ENCODE data around the gene GPR3.
"Not testable (repeated sequence)": the region's sequence is repeated elsewhere in the genome, so short reads cannot be mapped to it uniquely, and the experiment has no call there.

GPR3 gene

GRCh38 chr1:27398405-27399149, 6.2 kb downstream of the GPR3 start:
- in situ Hi-C loops (cut with MboI; ENCODE audit: low sequenced_read_pairs), result no loop called here

GRCh38 chr1:27399251-27400025, 7.0 kb downstream of the GPR3 start:
- in situ Hi-C loops (cut with MboI; ENCODE audit: low sequenced_read_pairs), result no loop called here

GRCh38 chr1:27400082-27400962, 7.9 kb downstream of the GPR3 start:
- in situ Hi-C loops (cut with MboI; ENCODE audit: low sequenced_read_pairs), result no loop called here

GRCh38 chr1:27400963-27401341, 8.5 kb downstream of the GPR3 start:
- in situ Hi-C loops (cut with MboI; ENCODE audit: low sequenced_read_pairs), result no loop called here

GRCh38 chr1:27402349-27402754, 9.9 kb downstream of the GPR3 start:
- in situ Hi-C loops (cut with MboI; ENCODE audit: low sequenced_read_pairs), result no loop called here

GRCh38 chr1:27403065-27403726, 10.8 kb downstream of the GPR3 start:
- in situ Hi-C loops (cut with MboI; ENCODE audit: low sequenced_read_pairs), result no loop called here

- in situ Hi-C loops (cut with MboI; ENCODE audit: low sequenced_read_pairs), result no loop called here
These were observed 11.5 kb downstream of the GPR3 start for GRCh38 chr1:27403931-27404330.

GRCh38 chr1:27405074-27405473, 12.7 kb downstream of the GPR3 start:
- in situ Hi-C loops (cut with MboI; ENCODE audit: low sequenced_read_pairs), result no loop called here

GRCh38 chr1:27405598-27406361, 13.4 kb downstream of the GPR3 start:
- in situ Hi-C loops (cut with MboI; ENCODE audit: low sequenced_read_pairs), result not testable (repeated sequence)

GRCh38 chr1:27406362-27406680, 13.9 kb downstream of the GPR3 start:
- in situ Hi-C loops (cut with MboI; ENCODE audit: low sequenced_read_pairs), result no loop called here

GRCh38 chr1:27406791-27407190, 14.4 kb downstream of the GPR3 start:
- in situ Hi-C loops (cut with MboI; ENCODE audit: low sequenced_read_pairs), result not testable (repeated sequence)

GRCh38 chr1:27408151-27408550, 15.7 kb downstream of the GPR3 start:
- in situ Hi-C loops (cut with MboI; ENCODE audit: low sequenced_read_pairs), result no loop called here

- in situ Hi-C loops (cut with MboI; ENCODE audit: low sequenced_read_pairs), result no loop called here
These were observed 17.2 kb downstream of the GPR3 start for GRCh38 chr1:27409669-27410068.

GRCh38 chr1:27410709-27411108, 18.3 kb downstream of the GPR3 start:
- in situ Hi-C loops (cut with MboI; ENCODE audit: low sequenced_read_pairs), result no loop called here

GRCh38 chr1:27412502-27412901, 20.1 kb downstream of the GPR3 start:
- in situ Hi-C loops (cut with MboI; ENCODE audit: low sequenced_read_pairs), result no loop called here

- in situ Hi-C loops (cut with MboI; ENCODE audit: low sequenced_read_pairs), result no loop called here
These were observed 20.6 kb downstream of the GPR3 start for GRCh38 chr1:27413004-27413403.

GRCh38 chr1:27414091-27414490, 21.7 kb downstream of the GPR3 start:
- in situ Hi-C loops (cut with MboI; ENCODE audit: low sequenced_read_pairs), result no loop called here

GRCh38 chr1:27416387-27417111, 24.1 kb downstream of the GPR3 start:
- in situ Hi-C loops (cut with MboI; ENCODE audit: low sequenced_read_pairs), result no loop called here

- in situ Hi-C loops (cut with MboI; ENCODE audit: low sequenced_read_pairs), result no loop called here
These were observed 25.3 kb downstream of the GPR3 start for GRCh38 chr1:27417713-27418112.
